HepG2 (cell line): Measurements from ENCODE around the gene CDC42SE1. TPM values are rescaled to one million over a fixed set of nuclear protein-coding genes. Genes with fewer than 3 reads are reported as not detected.

Experiments used
- CBX2 ChIP-seq, 2 experiments: fragments of 200-600 bp in 1 of 2; sonication (generic); formaldehyde crosslinking in 1 of 2; IDR thresholded peaks; 2 replicates each; pipeline versions ENCODE4 v1.7.0 to v1.8.1; 2018 to 2022; ENCODE audit warnings: low read depth in 2 of 2, low read length in 1 of 2, mild to moderate bottlenecking in 1 of 2, missing genetic modification reagents in 1 of 2
- CENPT ChIP-seq: sonication (generic); formaldehyde crosslinking; IDR thresholded peaks from 2 replicates; pipeline ENCODE4 v1.8.0; 2022; ENCODE audit warnings: low read depth, mild to moderate bottlenecking, moderate library complexity, missing genetic modification reagents
- CHD2 ChIP-seq: IDR thresholded peaks from 2 replicates; pipeline ENCODE4 v1.6.1; 2011; ENCODE audit warnings: low read depth, low read length, improper control_type of control experiment
- PLRG1 ChIP-seq: fragments of 450-650 bp; conservative IDR thresholded peaks from 2 replicates; pipeline ENCODE4 v1.6.1; 2016
- RFXANK ChIP-seq: IDR thresholded peaks from 2 replicates; pipeline ENCODE4 v1.6.1; 2016
- SALL1 ChIP-seq: sonication (generic); formaldehyde crosslinking; IDR thresholded peaks from 2 replicates; pipeline ENCODE4 v1.8.0; 2022; ENCODE audit warnings: mild to moderate bottlenecking, missing genetic modification reagents
- ZNF790 ChIP-seq: sonication (generic); formaldehyde crosslinking; IDR thresholded peaks from 2 replicates; pipeline ENCODE4 v1.8.0; 2022; ENCODE audit warnings: missing genetic modification reagents, mild to moderate bottlenecking, borderline replicate concordance
- polyA plus RNA-seq, 8 experiments: library from polyadenylated mRNA; depleted of rRNA in 3 of 8; stranded (reverse) in 7 of 8; unstranded in 1 of 8; fragments of >200 nt; fragmentation: Illumina TruSeq in 4 of 8; extraction: Trizol in 4 of 8; gene quantifications; 2 replicates each; pipeline versions ENCODE4 v1.2.1 to v1.2.3, GENCODE V29; 2011 to 2016; ENCODE audit warnings: low read depth in 4 of 8, missing spikeins in 1 of 8, mixed read lengths in 1 of 8; ENCODE audit not compliant: insufficient read depth in 1 of 8
- total RNA-seq, 5 experiments: library from RNA; depleted of rRNA; stranded (reverse); fragments of >200 nt; fragmentation: Illumina TruSeq; extraction: Trizol; gene quantifications; 2 replicates each; pipeline ENCODE4 v1.2.3, GENCODE V29; 2016; ENCODE audit warnings: low read depth in 1 of 5
- TF ChIP-seq, protein P1 (sequence below), 2 experiments: fragments of 450-650 bp in 1 of 2; sonication (generic) in 1 of 2; formaldehyde crosslinking in 1 of 2; IDR thresholded peaks; 2 replicates each; pipeline versions ENCODE4 v1.6.1 to v1.8.0; 2016 to 2022; ENCODE audit warnings: antibody characterized with exemption in 1 of 2, mild to moderate bottlenecking in 1 of 2, missing genetic modification reagents in 1 of 2
- TF ChIP-seq, protein P2 (sequence below): sonication (generic); formaldehyde crosslinking; IDR thresholded peaks from 2 replicates; pipeline ENCODE4 v1.4.0; 2020; ENCODE audit warnings: low read depth, missing genetic modification reagents
- TF ChIP-seq, protein P3 (sequence below): sonication (generic); formaldehyde crosslinking; IDR thresholded peaks from 2 replicates; pipeline ENCODE4 v1.5.0; 2020; ENCODE audit warnings: missing genetic modification reagents
- TF ChIP-seq, protein P4 (sequence below): sonication (generic); formaldehyde crosslinking; IDR thresholded peaks from 2 replicates; pipeline ENCODE4 v1.5.0; 2020; ENCODE audit warnings: missing genetic modification reagents, mild to moderate bottlenecking, borderline replicate concordance
- TF ChIP-seq, protein P5 (sequence below): IDR thresholded peaks from 2 replicates; pipeline ENCODE4 v1.6.1; 2016

The CDC42SE1 gene
- total and polyA plus RNA-seq, 2 of the 13 experiments (the other 11 are each of a cell fraction or from before 2014, with no cell fraction given): 17.6 to 17.9 TPM

DNA sequence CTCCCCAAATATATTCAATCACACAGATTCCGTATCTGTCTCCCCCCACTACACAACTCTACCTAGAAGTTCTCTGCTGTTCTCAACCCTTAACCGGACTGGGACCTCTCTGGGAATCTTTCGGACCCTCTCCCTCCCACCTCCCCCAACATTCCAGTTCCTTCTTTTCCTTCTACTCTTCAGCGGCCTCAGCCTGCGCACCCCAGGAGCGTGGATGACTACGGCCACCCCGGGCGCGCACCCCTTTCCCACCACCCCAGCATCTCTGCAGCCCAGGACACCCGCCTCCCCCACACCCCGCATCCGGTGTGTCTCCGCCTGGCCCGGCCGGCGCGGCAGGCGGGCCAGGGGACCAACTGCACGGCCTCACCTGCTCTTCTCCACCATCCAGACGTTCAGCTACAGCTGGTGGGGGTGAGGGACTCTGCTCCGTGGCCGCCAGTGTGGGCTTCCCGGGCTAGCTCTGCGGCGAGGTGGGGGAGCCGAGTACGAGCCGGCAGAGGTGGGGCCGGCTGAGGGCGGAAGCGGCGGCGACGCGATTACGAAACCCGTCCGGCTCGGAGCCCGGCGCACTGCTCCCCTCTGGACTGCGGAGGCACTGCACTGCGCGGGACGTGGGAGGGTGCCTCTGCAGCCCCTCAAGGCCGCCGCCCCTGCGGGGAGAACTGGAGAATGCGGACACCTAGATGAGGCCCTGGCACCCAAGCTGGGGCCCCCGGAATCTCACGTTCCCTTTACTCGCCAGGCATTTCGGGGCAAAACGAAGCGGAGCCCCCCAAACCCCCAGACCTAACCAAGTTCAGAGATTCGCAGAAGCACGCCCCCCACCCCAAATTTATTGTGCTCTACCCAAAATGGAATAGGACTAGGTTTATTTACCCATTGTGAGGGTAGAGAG, at the start of gene CDC42SE1 (continued):
- TF ChIP-seq, protein P1, sequence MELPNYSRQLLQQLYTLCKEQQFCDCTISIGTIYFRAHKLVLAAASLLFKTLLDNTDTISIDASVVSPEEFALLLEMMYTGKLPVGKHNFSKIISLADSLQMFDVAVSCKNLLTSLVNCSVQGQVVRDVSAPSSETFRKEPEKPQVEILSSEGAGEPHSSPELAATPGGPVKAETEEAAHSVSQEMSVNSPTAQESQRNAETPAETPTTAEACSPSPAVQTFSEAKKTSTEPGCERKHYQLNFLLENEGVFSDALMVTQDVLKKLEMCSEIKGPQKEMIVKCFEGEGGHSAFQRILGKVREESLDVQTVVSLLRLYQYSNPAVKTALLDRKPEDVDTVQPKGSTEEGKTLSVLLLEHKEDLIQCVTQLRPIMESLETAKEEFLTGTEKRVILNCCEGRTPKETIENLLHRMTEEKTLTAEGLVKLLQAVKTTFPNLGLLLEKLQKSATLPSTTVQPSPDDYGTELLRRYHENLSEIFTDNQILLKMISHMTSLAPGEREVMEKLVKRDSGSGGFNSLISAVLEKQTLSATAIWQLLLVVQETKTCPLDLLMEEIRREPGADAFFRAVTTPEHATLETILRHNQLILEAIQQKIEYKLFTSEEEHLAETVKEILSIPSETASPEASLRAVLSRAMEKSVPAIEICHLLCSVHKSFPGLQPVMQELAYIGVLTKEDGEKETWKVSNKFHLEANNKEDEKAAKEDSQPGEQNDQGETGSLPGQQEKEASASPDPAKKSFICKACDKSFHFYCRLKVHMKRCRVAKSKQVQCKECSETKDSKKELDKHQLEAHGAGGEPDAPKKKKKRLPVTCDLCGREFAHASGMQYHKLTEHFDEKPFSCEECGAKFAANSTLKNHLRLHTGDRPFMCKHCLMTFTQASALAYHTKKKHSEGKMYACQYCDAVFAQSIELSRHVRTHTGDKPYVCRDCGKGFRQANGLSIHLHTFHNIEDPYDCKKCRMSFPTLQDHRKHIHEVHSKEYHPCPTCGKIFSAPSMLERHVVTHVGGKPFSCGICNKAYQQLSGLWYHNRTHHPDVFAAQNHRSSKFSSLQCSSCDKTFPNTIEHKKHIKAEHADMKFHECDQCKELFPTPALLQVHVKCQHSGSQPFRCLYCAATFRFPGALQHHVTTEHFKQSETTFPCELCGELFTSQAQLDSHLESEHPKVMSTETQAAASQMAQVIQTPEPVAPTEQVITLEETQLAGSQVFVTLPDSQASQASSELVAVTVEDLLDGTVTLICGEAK (IDR thresholded peaks at IDR 0.05): no peak
- TF ChIP-seq, protein P1 (CRISPR knock-in tag; IDR thresholded peaks at IDR 0.05): peak; percentile 38; the same call in 1 of the 2 replicates
- peak; percentile 55; the same call in 1 of the 2 replicates for TF ChIP-seq ZNF790 (CRISPR knock-in tag)
- TF ChIP-seq, protein P2, sequence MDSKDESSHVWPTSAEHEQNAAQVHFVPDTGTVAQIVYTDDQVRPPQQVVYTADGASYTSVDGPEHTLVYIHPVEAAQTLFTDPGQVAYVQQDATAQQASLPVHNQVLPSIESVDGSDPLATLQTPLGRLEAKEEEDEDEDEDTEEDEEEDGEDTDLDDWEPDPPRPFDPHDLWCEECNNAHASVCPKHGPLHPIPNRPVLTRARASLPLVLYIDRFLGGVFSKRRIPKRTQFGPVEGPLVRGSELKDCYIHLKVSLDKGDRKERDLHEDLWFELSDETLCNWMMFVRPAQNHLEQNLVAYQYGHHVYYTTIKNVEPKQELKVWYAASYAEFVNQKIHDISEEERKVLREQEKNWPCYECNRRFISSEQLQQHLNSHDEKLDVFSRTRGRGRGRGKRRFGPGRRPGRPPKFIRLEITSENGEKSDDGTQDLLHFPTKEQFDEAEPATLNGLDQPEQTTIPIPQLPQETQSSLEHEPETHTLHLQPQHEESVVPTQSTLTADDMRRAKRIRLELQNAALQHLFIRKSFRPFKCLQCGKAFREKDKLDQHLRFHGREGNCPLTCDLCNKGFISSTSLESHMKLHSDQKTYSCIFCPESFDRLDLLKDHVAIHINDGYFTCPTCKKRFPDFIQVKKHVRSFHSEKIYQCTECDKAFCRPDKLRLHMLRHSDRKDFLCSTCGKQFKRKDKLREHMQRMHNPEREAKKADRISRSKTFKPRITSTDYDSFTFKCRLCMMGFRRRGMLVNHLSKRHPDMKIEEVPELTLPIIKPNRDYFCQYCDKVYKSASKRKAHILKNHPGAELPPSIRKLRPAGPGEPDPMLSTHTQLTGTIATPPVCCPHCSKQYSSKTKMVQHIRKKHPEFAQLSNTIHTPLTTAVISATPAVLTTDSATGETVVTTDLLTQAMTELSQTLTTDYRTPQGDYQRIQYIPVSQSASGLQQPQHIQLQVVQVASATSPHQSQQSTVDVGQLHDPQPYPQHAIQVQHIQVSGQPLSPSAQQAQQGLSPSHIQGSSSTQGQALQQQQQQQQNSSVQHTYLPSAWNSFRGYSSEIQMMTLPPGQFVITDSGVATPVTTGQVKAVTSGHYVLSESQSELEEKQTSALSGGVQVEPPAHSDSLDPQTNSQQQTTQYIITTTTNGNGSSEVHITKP (CRISPR knock-in tag): no peak
- TF ChIP-seq, protein P3, sequence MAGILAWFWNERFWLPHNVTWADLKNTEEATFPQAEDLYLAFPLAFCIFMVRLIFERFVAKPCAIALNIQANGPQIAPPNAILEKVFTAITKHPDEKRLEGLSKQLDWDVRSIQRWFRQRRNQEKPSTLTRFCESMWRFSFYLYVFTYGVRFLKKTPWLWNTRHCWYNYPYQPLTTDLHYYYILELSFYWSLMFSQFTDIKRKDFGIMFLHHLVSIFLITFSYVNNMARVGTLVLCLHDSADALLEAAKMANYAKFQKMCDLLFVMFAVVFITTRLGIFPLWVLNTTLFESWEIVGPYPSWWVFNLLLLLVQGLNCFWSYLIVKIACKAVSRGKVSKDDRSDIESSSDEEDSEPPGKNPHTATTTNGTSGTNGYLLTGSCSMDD (CRISPR knock-in tag): no peak
- no peak for TF ChIP-seq PLRG1
- TF ChIP-seq CBX2 (IDR thresholded peaks at IDR 0.05; ENCODE audit: low read depth, low read length): no peak
- TF ChIP-seq CBX2 (CRISPR knock-in tag; IDR thresholded peaks at IDR 0.05; ENCODE audit: low read depth): no peak
- TF ChIP-seq CHD2: no peak
- TF ChIP-seq SALL1: peak; percentile 88
- TF ChIP-seq CENPT: no peak
- TF ChIP-seq, protein P4, sequence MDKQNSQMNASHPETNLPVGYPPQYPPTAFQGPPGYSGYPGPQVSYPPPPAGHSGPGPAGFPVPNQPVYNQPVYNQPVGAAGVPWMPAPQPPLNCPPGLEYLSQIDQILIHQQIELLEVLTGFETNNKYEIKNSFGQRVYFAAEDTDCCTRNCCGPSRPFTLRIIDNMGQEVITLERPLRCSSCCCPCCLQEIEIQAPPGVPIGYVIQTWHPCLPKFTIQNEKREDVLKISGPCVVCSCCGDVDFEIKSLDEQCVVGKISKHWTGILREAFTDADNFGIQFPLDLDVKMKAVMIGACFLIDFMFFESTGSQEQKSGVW (CRISPR knock-in tag): no peak
- no peak for TF ChIP-seq RFXANK (CRISPR knock-in tag)
- TF ChIP-seq, protein P5, sequence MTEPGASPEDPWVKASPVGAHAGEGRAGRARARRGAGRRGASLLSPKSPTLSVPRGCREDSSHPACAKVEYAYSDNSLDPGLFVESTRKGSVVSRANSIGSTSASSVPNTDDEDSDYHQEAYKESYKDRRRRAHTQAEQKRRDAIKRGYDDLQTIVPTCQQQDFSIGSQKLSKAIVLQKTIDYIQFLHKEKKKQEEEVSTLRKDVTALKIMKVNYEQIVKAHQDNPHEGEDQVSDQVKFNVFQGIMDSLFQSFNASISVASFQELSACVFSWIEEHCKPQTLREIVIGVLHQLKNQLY (CRISPR knock-in tag): no peak
